Measurements from ENCODE around the gene GTPBP1.

- TF ChIP-seq, protein P1, sequence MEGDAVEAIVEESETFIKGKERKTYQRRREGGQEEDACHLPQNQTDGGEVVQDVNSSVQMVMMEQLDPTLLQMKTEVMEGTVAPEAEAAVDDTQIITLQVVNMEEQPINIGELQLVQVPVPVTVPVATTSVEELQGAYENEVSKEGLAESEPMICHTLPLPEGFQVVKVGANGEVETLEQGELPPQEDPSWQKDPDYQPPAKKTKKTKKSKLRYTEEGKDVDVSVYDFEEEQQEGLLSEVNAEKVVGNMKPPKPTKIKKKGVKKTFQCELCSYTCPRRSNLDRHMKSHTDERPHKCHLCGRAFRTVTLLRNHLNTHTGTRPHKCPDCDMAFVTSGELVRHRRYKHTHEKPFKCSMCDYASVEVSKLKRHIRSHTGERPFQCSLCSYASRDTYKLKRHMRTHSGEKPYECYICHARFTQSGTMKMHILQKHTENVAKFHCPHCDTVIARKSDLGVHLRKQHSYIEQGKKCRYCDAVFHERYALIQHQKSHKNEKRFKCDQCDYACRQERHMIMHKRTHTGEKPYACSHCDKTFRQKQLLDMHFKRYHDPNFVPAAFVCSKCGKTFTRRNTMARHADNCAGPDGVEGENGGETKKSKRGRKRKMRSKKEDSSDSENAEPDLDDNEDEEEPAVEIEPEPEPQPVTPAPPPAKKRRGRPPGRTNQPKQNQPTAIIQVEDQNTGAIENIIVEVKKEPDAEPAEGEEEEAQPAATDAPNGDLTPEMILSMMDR (IDR thresholded peaks at IDR 0.05), result no peak
- TF ChIP-seq POLR2A (IDR thresholded peaks at IDR 0.05), result no peak
Measured at GRCh38 chr22:38728871-38729796, 23.4 kb downstream of the GTPBP1 start.

All from uterus (tissue), 2 donors.